Peyer's patch (tissue), 4 donors: ENCODE measurements around the gene COL6A3. TPM values are rescaled to one million over a fixed set of nuclear protein-coding genes. Genes with fewer than 3 reads are reported as not detected.
"Not testable (repeated sequence)": the region's sequence is repeated elsewhere in the genome, so short reads cannot be mapped to it uniquely, and the experiment has no call there.

Experiments used
- DNase-seq, 3 donors: peaks; one replicate each; pipeline ENCODE4 v3.0.0-alpha.2; 2017 to 2019
- H3K27ac ChIP-seq, 4 donors: fragments of 200-600 bp; sonication (generic); one replicate each; pipeline ENCODE4 v1.5.1; 2016 to 2019
- H3K27me3 ChIP-seq, 2 donors: fragments of 200-600 bp; sonication (generic); one replicate each; pipeline ENCODE4 v1.5.1; 2019
- H3K36me3 ChIP-seq, 3 donors: fragments of 200-600 bp; sonication (generic); one replicate each; pipeline ENCODE4 v1.5.1; 2016 to 2019
- H3K4me1 ChIP-seq, 4 donors: fragments of 200-600 bp; sonication (generic); one replicate each; pipeline ENCODE4 v1.5.1; 2016 to 2019
- H3K4me3 ChIP-seq, 4 donors: fragments of 200-600 bp; sonication (generic); 1 replicate in 3 of 4; 2 replicates in 1 of 4; pipeline ENCODE4 v1.5.1; 2016 to 2019; ENCODE audit warnings: mild to moderate bottlenecking in 1 of 4
- H3K9me3 ChIP-seq, 4 donors: fragments of 200-600 bp; sonication (generic); one replicate each; pipeline ENCODE4 v1.5.1; 2016 to 2019; ENCODE audit warnings: mild to moderate bottlenecking in 1 of 4
- CTCF ChIP-seq, 6 experiments: fragments of 450-650 bp in 4 of 6; fragments of 200-600 bp in 2 of 6; sonication (generic) in 1 of 6; IDR thresholded peaks; one replicate each; pipeline ENCODE4 v1.5.1; 2017 to 2019; ENCODE audit warnings: antibody characterized with exemption in 6 of 6, mild to moderate bottlenecking in 3 of 6, moderate library complexity in 1 of 6
- POLR2A ChIP-seq, 2 donors: fragments of 450-650 bp; IDR thresholded peaks; one replicate each; pipeline ENCODE4 v1.5.1; 2017; ENCODE audit warnings: antibody characterized with exemption in 2 of 2, mild to moderate bottlenecking in 2 of 2, moderate library complexity in 2 of 2
- total RNA-seq, 4 donors: library from RNA; depleted of rRNA; stranded (reverse); fragments of >200 nt; gene quantifications; one replicate each; pipeline ENCODE4 v1.1.0, GENCODE V29; 2016

COL6A3 gene
- total RNA-seq, 4 donors from 2014 or later: 51.7 to 172 (median 71.0) TPM

GRCh38 chr2:237359518-237359840, 54.5 kb downstream of the COL6A3 start:
- H3K36me3 ChIP-seq: peaks cover 0 to 11% (median 0%) of the 10 kb centered on the region in 3 donors
- H3K27ac ChIP-seq: peak overlapping the region in 2 of 4 donors; percentile 39 to 57
- no peaks in the 10 kb centered on the region for H3K9me3 ChIP-seq

GRCh38 chr2:237358721-237359517, 55.0 kb downstream of the COL6A3 start:
- DNase-seq: no peak
- TF ChIP-seq POLR2A (IDR thresholded peaks at IDR 0.05): no peak
- no peak for TF ChIP-seq CTCF (IDR thresholded peaks at IDR 0.05)
- Histone ChIP-seq H3K4me3 (no peak overlapping the region), H3K9me3 (no peaks in the 10 kb centered on the region), H3K27me3 (no peaks in the 10 kb centered on the region), H3K4me1 (no peaks in the 10 kb centered on the region), H3K36me3 (peaks cover 0 to 11% (median 0%) of the 10 kb centered on the region in 3 donors), H3K27ac (peak overlapping the region in 2 of 4 donors; percentile 39 to 57)

More at GRCh38 chr2:237359518-237359840, 54.5 kb downstream of the COL6A3 start:
- no peaks in the 10 kb centered on the region for H3K4me1 ChIP-seq
- H3K27me3 ChIP-seq: no peaks in the 10 kb centered on the region
- TF ChIP-seq POLR2A (IDR thresholded peaks at IDR 0.05) (no peak), CTCF (IDR thresholded peaks at IDR 0.05) (no peak)
- H3K4me3 ChIP-seq: no peak overlapping the region
- DNase-seq: no peak

DNA sequence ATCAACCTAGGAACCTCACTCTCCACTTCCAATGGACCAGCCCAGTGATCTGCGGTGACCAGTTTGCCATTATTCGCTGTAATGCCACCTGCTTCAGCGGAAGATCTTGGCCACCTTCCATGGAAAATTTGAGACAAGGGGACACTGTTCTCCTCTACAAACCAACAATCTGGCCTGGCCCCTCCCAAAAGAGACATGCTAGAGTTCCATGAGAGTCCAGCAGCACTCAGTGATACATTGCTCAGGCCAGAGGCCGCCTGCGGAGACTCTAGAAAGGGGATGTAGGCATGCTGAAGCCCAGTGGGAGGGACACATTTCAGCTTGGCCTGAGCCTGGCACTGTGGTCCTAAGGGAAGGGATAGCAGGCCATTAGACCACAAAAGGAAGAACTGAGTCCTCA, 58.3 kb downstream of the COL6A3 start:
- no peaks in the 10 kb centered on the region for H3K9me3 ChIP-seq
- DNase-seq: no peak
- no peaks in the 10 kb centered on the region for H3K4me1 ChIP-seq
- peak overlapping the region in 1 of 4 donors; percentile 4 for H3K27ac ChIP-seq
- no peaks in the 10 kb centered on the region for H3K27me3 ChIP-seq
- H3K36me3 ChIP-seq: no peaks in the 10 kb centered on the region
- no peak for TF ChIP-seq CTCF (IDR thresholded peaks at IDR 0.05)
- TF ChIP-seq POLR2A (IDR thresholded peaks at IDR 0.05): no peak
- H3K4me3 ChIP-seq: no peak overlapping the region

DNA sequence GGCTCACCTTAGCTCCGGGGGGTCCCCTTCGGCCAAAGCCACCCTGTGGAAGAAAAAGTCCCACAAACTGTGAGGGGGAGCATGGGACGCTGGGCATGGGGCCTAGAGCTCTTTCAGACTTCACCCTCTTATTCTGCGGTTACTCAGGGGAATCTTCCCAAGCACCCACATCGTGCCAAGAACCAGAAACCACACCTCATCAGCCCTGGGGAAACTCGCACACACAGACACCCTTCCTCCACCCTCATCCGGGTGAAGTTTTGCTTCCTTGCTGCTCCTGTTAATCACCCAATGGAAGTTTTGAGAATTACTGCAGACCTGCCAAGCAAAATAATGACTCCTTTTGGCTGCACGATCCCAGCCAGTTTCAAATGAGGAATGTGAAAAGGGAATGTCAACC, 59.1 kb downstream of the COL6A3 start:
- no peak overlapping the region for H3K4me3 ChIP-seq
- H3K27me3 ChIP-seq: no peaks in the 10 kb centered on the region
- no peaks in the 10 kb centered on the region for H3K4me1 ChIP-seq
- DNase-seq: no peak
- H3K36me3 ChIP-seq: no peaks in the 10 kb centered on the region
- no peak for TF ChIP-seq CTCF (IDR thresholded peaks at IDR 0.05)
- TF ChIP-seq POLR2A (IDR thresholded peaks at IDR 0.05): no peak
- H3K27ac ChIP-seq: peak overlapping the region in 1 of 4 donors; percentile 28
- H3K9me3 ChIP-seq: no peaks in the 10 kb centered on the region

- H3K27ac ChIP-seq: peak overlapping the region in 1 of 4 donors; percentile 28
- not testable (repeated sequence) for H3K36me3 ChIP-seq, DNase-seq, H3K27me3 ChIP-seq, H3K4me3 ChIP-seq, H3K9me3 ChIP-seq, H3K4me1 ChIP-seq
Measured at GRCh38 chr2:237354172-237354571, 59.8 kb downstream of the COL6A3 start.

DNA sequence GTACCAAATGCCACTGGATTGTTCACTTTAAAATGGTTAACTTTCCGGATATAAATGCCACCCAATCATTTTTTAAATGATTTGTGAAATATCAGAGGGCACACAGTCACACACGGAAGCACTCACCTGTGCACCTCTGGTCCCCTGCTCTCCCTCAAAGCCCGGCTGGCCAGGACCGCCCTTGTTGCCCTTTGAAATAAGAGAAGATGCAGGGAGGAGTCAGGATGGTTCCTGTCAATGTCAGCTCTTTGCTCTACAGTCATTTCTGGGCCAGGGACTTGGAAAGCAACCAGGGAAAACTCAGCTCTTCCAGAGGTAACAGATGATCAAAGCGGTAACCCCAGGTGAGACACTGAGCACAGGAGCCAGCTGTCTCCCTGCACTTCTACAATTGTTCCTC, 60.7 kb downstream of the COL6A3 start:
- no peak for TF ChIP-seq CTCF (IDR thresholded peaks at IDR 0.05)
- no peak for TF ChIP-seq POLR2A (IDR thresholded peaks at IDR 0.05)
- H3K27me3 ChIP-seq: no peaks in the 10 kb centered on the region
- no peaks in the 10 kb centered on the region for H3K4me1 ChIP-seq
- peaks cover 0 to 7% (median 0%) of the 10 kb centered on the region in 3 donors for H3K36me3 ChIP-seq
- no peak for DNase-seq
- peak overlapping the region in 1 of 4 donors; percentile 28 for H3K27ac ChIP-seq
- H3K4me3 ChIP-seq: no peak overlapping the region
- H3K9me3 ChIP-seq: no peaks in the 10 kb centered on the region
